K562 treated with DMSO at 1 percent for 48 hours (cell line): ENCODE data around the gene OPN3. TPM values are rescaled to one million over a fixed set of nuclear protein-coding genes. Genes with fewer than 3 reads are reported as not detected.

ENCODE experiments used
- total RNA-seq: library from RNA; unstranded; fragments of 300-600 nt; gene quantifications from 2 replicates; pipeline ENCODE4 v1.2.3, GENCODE V29; 2022; ENCODE audit warnings: low replicate concordance; ENCODE audit errors: extremely low read depth

Gene OPN3, protein sequence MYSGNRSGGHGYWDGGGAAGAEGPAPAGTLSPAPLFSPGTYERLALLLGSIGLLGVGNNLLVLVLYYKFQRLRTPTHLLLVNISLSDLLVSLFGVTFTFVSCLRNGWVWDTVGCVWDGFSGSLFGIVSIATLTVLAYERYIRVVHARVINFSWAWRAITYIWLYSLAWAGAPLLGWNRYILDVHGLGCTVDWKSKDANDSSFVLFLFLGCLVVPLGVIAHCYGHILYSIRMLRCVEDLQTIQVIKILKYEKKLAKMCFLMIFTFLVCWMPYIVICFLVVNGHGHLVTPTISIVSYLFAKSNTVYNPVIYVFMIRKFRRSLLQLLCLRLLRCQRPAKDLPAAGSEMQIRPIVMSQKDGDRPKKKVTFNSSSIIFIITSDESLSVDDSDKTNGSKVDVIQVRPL
- total RNA-seq, result not detected in 2 replicates

DNA sequence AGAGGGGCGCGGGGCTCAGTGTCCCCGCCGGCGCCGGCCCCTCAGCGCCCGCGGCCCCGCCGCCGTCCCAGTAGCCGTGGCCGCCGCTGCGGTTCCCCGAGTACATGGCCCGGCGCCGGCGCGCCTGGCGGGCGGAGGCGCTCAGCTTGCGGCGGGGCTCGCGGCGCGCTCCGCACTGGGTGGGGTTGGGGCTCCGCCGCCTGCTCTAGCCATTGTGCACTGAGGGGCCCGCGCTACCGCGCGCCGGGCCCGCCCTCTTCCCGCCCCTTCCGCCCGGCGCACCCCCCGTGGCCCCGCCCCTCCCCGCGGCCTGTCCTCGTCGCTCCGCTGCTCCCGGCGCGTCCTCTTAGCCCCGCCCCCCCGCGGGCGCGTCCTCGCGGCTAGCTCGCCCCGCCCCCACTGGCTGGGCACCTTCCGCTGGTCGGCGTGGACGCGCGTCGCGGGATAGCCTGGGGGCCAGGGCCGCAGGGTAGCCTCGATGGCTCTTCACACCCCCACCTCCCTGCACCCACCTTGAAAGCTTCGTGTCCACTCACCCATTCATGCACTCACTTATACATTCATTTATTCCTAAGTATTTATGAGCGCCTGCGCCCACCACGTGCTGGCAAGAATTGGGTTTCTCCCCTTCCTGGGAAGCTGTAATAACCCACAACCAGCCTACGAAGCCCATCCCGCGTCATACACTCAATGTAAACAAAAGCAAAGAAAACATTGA lies at the start of gene OPN3, which contains the start of gene CHML:
Gene OPN3 (minus strand): TSS at position 221 of the 718 bp plus-strand sequence. CDS start 115 bp downstream, at position 106.
Gene CHML (minus strand): TSS at position 221 of the 718 bp plus-strand sequence. CDS start 4,603 bp downstream, outside the sequence.

DNA sequence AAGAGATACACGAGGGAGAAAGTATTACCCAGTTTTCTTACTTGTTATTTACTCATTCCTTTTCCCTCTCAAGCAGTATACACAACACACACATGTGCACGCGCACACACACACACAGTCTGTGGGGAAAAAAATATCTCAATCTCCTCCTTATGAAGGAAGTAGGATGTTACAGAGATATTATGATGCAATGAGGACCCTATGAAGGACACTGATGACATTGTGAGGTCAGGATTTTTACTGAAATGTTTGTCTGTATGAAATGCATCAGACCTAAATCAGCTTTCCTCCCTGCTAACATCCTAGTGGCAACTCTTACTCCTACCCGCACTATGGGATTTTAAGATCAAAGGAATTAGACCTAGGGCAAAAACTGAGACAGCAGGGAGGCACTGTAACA lies 11.8 kb upstream of the OPN3 start, which contains the start of gene WDR64:
Gene WDR64 (plus strand): TSS at position 270 of the 400 bp plus-strand sequence. CDS start 204 bp downstream, outside the sequence.

Other genes with a start within 250 kb of the OPN3 start
- gene FH, start 120.6 kb downstream of the OPN3 start, total RNA-seq, result not detected in 2 replicates
- not detected in 2 replicates for gene KMO, start 108.0 kb downstream of the OPN3 start, total RNA-seq
- not detected in 2 replicates for gene CHML, start within 50 bp of the OPN3 start, total RNA-seq
- gene WDR64, start 11.9 kb upstream of the OPN3 start, total RNA-seq, result not detected in 2 replicates
- gene EXO1, start 207.8 kb upstream of the OPN3 start, total RNA-seq, result not detected in 2 replicates